Measurements from ENCODE around the gene INPP5D.

The INPP5D gene

GRCh38 chr2:233075966-233076339 is 15.8 kb downstream of the INPP5D start:
- no peak for DNase-seq (ENCODE audit: low spot score)

GRCh38 chr2:233076749-233077148 is 16.6 kb downstream of the INPP5D start:
- no peak for DNase-seq (ENCODE audit: low spot score)

GRCh38 chr2:233079473-233079877 is 19.3 kb downstream of the INPP5D start:
- no peak for DNase-seq (ENCODE audit: low spot score)

- DNase-seq (ENCODE audit: low spot score), result no peak
These were observed 20.1 kb downstream of the INPP5D start for GRCh38 chr2:233079953-233080835.

GRCh38 chr2:233080836-233081229 is 20.7 kb downstream of the INPP5D start:
- DNase-seq (ENCODE audit: low spot score), result no peak

- DNase-seq (ENCODE audit: low spot score), result no peak
These were observed 21.1 kb downstream of the INPP5D start for GRCh38 chr2:233081232-233081730.

- DNase-seq (ENCODE audit: low spot score), result no peak
These were observed 21.6 kb downstream of the INPP5D start for GRCh38 chr2:233081731-233082221.

GRCh38 chr2:233082222-233082930 is 22.2 kb downstream of the INPP5D start:
- DNase-seq (ENCODE audit: low spot score), result no peak

- DNase-seq (ENCODE audit: low spot score), result no peak
These were observed 23.0 kb downstream of the INPP5D start for GRCh38 chr2:233082931-233083755.

GRCh38 chr2:233083782-233084181 is 23.6 kb downstream of the INPP5D start:
- DNase-seq (ENCODE audit: low spot score), result no peak

- DNase-seq (ENCODE audit: low spot score), result no peak
These were observed 24.3 kb downstream of the INPP5D start for GRCh38 chr2:233084488-233084887.

GRCh38 chr2:233085037-233085838 is 25.1 kb downstream of the INPP5D start:
- DNase-seq (ENCODE audit: low spot score), result no peak

- no peak for DNase-seq (ENCODE audit: low spot score)
These were observed 25.7 kb downstream of the INPP5D start for GRCh38 chr2:233085839-233086150.

- DNase-seq (ENCODE audit: low spot score), result no peak
These were observed 27.6 kb downstream of the INPP5D start for GRCh38 chr2:233087713-233088112.

GRCh38 chr2:233088972-233089345 is 28.8 kb downstream of the INPP5D start:
- DNase-seq (ENCODE audit: low spot score), result no peak

GRCh38 chr2:233089851-233090250 is 29.7 kb downstream of the INPP5D start:
- no peak for DNase-seq (ENCODE audit: low spot score)

- no peak for DNase-seq (ENCODE audit: low spot score)
These were observed 30.7 kb downstream of the INPP5D start for GRCh38 chr2:233090879-233091278.

GRCh38 chr2:233091595-233092375 is 31.6 kb downstream of the INPP5D start:
- DNase-seq (ENCODE audit: low spot score), result no peak

GRCh38 chr2:233092432-233093165 is 32.5 kb downstream of the INPP5D start:
- DNase-seq (ENCODE audit: low spot score), result no peak

GRCh38 chr2:233093166-233093448 is 33.0 kb downstream of the INPP5D start:
- no peak for DNase-seq (ENCODE audit: low spot score)

Data from hepatic stellate cell (primary cell).